GM18511 (cell line): Measurements from ENCODE around the gene TCF7.

ENCODE experiments used
- ATAC-seq: cut with Tn5 transposase; IDR thresholded peaks from one replicate; pipeline ENCODE4 v1.9.1; 2021; ENCODE audit warnings: mild to moderate bottlenecking, moderate library complexity; ENCODE audit not compliant: unreplicated experiment

The TCF7 gene

GRCh38 chr5:134113902-134114875 lies at the start of gene TCF7:
Gene TCF7 (plus strand): TSS chr5:134114681. CDS start chr5:134114907, 226 bp downstream.
- ATAC-seq, result peak; percentile 86

GRCh38 chr5:134069553-134069952 lies 44.9 kb upstream of the TCF7 start:
- no peak for ATAC-seq

GRCh38 chr5:134070725-134071613 lies 43.5 kb upstream of the TCF7 start:
- ATAC-seq, result peak; percentile 59

GRCh38 chr5:134071614-134072207 lies 42.8 kb upstream of the TCF7 start:
- peak; percentile 45 for ATAC-seq

- ATAC-seq, result no peak
Measured at GRCh38 chr5:134072471-134073210, 41.8 kb upstream of the TCF7 start.

GRCh38 chr5:134073404-134073803 lies 41.1 kb upstream of the TCF7 start:
- ATAC-seq, result no peak

GRCh38 chr5:134075102-134075501 lies 39.4 kb upstream of the TCF7 start:
- no peak for ATAC-seq

- no peak for ATAC-seq
Measured at GRCh38 chr5:134077926-134078580, 36.4 kb upstream of the TCF7 start.

GRCh38 chr5:134079748-134080581 lies 34.5 kb upstream of the TCF7 start:
- ATAC-seq, result no peak

- ATAC-seq, result no peak
Measured at GRCh38 chr5:134082264-134082992, 32.1 kb upstream of the TCF7 start.

GRCh38 chr5:134083517-134083916 lies 31.0 kb upstream of the TCF7 start:
- no peak for ATAC-seq

- no peak for ATAC-seq
Measured at GRCh38 chr5:134084022-134084565, 30.4 kb upstream of the TCF7 start.

- ATAC-seq, result no peak
Measured at GRCh38 chr5:134084570-134084969, 29.9 kb upstream of the TCF7 start.

- ATAC-seq, result no peak
Measured at GRCh38 chr5:134085411-134085810, 29.1 kb upstream of the TCF7 start.

- no peak for ATAC-seq
Measured at GRCh38 chr5:134086225-134086942, 28.1 kb upstream of the TCF7 start.

- ATAC-seq, result no peak
Measured at GRCh38 chr5:134086943-134087305, 27.6 kb upstream of the TCF7 start.

GRCh38 chr5:134088291-134088690 lies 26.2 kb upstream of the TCF7 start:
- ATAC-seq, result no peak
